HFFc6 (cell line): ENCODE data around the gene OR8B12. TPM values are rescaled to one million over a fixed set of nuclear protein-coding genes. Genes with fewer than 3 reads are reported as not detected.

Source experiments
- DNase-seq: peaks from one replicate; pipeline ENCODE4 v3.0.0-alpha.2; 2018
- H3K27ac Mint-ChIP-seq: 2 replicates; pipeline ENCODE4 v1.8.0; 2020; ENCODE audit warnings: mild to moderate bottlenecking, mixed read lengths
- H3K27me3 Mint-ChIP-seq: 2 replicates; pipeline ENCODE4 v1.8.0; 2021; ENCODE audit warnings: mild to moderate bottlenecking, moderate library complexity, mixed read lengths; ENCODE audit not compliant: insufficient read depth
- H3K36me3 Mint-ChIP-seq: 2 replicates; pipeline ENCODE4 v1.8.0; 2021; ENCODE audit warnings: low read depth, mixed read lengths
- H3K4me1 Mint-ChIP-seq: 2 replicates; pipeline ENCODE4 v1.8.0; 2020; ENCODE audit warnings: low read depth, mixed read lengths
- H3K4me3 Mint-ChIP-seq: 2 replicates; pipeline ENCODE4 v1.8.0; 2020; ENCODE audit warnings: mild to moderate bottlenecking, moderate library complexity, mixed read lengths
- H3K9me3 Mint-ChIP-seq: 2 replicates; pipeline ENCODE4 v1.8.0; 2020; ENCODE audit warnings: mild to moderate bottlenecking, mixed read lengths
- total RNA-seq, 6 experiments: library from RNA; stranded (reverse); fragmentation: NEBNext Ultra II Directional; extraction: Animal tissue kit (Norgen Biotek cat#: 25700); gene quantifications; 2 replicates in 1 of 6; 3 replicates in 5 of 6; pipeline ENCODE4 v1.2.3, GENCODE V29; 2021
- TF ChIP-seq, protein P1 (sequence below): fragments of 200-600 bp; sonication (generic); IDR thresholded peaks from 2 replicates; pipeline ENCODE4 v1.5.0; 2021; ENCODE audit warnings: antibody characterized with exemption, mild to moderate bottlenecking

Gene OR8B12
- total RNA-seq, 6 experiments from 2014 or later = not detected

DNA sequence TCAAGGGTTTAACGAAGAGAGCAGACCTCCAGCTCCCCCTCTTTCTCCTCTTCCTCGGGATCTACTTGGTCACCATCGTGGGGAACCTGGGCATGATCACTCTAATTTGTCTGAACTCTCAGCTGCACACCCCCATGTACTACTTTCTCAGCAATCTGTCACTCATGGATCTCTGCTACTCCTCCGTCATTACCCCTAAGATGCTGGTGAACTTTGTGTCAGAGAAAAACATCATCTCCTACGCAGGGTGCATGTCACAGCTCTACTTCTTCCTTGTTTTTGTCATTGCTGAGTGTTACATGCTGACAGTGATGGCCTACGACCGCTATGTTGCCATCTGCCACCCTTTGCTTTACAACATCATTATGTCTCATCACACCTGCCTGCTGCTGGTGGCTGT is 26.7 kb upstream of the OR8B12 start:
- no peak overlapping the region for H3K4me3 Mint-ChIP-seq
- no peaks in the 10 kb centered on the region for H3K9me3 Mint-ChIP-seq
- H3K4me1 Mint-ChIP-seq = no peaks in the 10 kb centered on the region
- peaks cover 2% of the 10 kb centered on the region; the same call in 1 of the 2 replicates for H3K27me3 Mint-ChIP-seq
- H3K27ac Mint-ChIP-seq = no peak overlapping the region
- DNase-seq = no peak
- TF ChIP-seq, protein P1, sequence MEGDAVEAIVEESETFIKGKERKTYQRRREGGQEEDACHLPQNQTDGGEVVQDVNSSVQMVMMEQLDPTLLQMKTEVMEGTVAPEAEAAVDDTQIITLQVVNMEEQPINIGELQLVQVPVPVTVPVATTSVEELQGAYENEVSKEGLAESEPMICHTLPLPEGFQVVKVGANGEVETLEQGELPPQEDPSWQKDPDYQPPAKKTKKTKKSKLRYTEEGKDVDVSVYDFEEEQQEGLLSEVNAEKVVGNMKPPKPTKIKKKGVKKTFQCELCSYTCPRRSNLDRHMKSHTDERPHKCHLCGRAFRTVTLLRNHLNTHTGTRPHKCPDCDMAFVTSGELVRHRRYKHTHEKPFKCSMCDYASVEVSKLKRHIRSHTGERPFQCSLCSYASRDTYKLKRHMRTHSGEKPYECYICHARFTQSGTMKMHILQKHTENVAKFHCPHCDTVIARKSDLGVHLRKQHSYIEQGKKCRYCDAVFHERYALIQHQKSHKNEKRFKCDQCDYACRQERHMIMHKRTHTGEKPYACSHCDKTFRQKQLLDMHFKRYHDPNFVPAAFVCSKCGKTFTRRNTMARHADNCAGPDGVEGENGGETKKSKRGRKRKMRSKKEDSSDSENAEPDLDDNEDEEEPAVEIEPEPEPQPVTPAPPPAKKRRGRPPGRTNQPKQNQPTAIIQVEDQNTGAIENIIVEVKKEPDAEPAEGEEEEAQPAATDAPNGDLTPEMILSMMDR = no peak
- no peaks in the 10 kb centered on the region for H3K36me3 Mint-ChIP-seq

DNA sequence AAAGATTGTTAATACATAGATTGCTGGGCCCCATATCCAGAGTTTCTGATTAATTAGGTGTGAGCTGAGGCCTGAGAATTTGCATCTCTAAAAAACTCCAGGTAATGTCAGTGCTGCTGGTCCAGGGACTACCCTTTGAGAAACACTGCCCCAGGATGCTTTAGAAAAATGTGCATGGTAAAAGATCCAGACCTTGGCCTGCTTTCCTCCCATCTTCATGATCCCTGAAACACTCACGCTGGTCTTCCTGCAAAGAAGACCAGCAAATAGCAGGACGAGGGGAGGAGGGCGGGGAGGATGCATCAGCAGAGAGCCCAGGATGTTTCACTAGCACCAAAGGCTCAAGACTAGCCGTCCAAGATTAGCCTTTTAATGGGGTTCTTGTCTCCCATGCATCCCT is 26.2 kb upstream of the OR8B12 start, which contains the start of gene OR8A1:
Gene OR8A1, plus strand, starts transcription at position 301 of the 400 bp plus-strand sequence. CDS start 123 bp downstream, outside the sequence.
- Mint-ChIP-seq H3K36me3 (no peaks in the 10 kb centered on the region), H3K9me3 (no peaks in the 10 kb centered on the region), H3K4me1 (no peaks in the 10 kb centered on the region)

DNA sequence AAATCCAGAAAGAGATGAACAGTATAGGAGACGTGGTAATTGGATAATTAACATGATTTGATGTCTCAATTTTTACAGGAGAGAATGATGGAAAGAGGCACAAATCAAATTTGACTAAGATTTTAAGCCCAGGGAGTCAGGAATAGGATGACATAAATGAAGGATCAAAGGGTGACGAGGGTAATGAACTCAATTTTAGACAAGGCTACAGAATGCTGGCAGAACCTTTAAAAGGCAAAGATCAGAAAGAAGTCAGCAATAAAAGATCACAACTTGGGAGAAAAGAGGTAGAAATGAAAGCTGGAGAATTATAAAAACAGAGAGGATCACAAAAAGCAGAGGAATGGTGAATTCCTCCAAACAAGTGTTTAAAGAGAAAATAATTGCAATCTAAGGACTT is 13.4 kb upstream of the OR8B12 start:
- DNase-seq = no peak
- no peak overlapping the region for H3K4me3 Mint-ChIP-seq
- H3K27me3 Mint-ChIP-seq = no peaks in the 10 kb centered on the region; the same call in 1 of the 2 replicates
- H3K4me1 Mint-ChIP-seq = no peaks in the 10 kb centered on the region
- TF ChIP-seq, protein P1 = no peak
- no peak overlapping the region for H3K27ac Mint-ChIP-seq
- H3K9me3 Mint-ChIP-seq = 0 out of 2 replicates have a peak, but pooled peaks cover 4% of the 10 kb centered on the region
- H3K36me3 Mint-ChIP-seq = no peaks in the 10 kb centered on the region

More for the DNA sequence above, 26.2 kb upstream of the OR8B12 start, which contains the start of gene OR8A1:
- TF ChIP-seq, protein P1 = no peak
- no peak within 1 kb of the TSS for H3K27ac Mint-ChIP-seq
- no peak within 1 kb of the TSS for H3K4me3 Mint-ChIP-seq
- no peak for DNase-seq
- peaks cover 2% of the 10 kb centered on the region; the same call in 1 of the 2 replicates for H3K27me3 Mint-ChIP-seq

DNA sequence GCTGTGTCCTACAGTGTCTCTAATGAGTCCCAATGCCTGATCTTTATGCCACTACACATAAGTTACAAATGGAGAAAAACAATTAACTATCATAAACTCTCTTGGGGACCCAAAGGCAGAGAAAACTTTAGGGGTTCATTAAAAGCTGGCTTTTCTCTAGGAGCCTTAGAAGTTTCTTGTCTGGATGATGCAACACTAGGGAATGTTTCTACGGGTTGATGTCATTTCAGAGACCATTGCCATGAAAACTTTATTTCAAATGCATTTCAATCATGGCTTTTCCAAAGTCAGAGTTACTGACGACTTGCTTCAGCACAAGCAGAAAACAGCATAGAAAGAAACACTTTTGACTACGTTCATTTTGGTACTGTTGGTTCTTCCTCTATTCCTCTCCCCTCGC is 8.5 kb upstream of the OR8B12 start:
- H3K9me3 Mint-ChIP-seq = 0 out of 2 replicates have a peak, but pooled peaks cover 4% of the 10 kb centered on the region
- no peaks in the 10 kb centered on the region for H3K4me1 Mint-ChIP-seq
- TF ChIP-seq, protein P1 = no peak
- H3K4me3 Mint-ChIP-seq = no peak overlapping the region
- H3K27ac Mint-ChIP-seq = no peak overlapping the region
- no peaks in the 10 kb centered on the region for H3K36me3 Mint-ChIP-seq
- no peak for DNase-seq
- H3K27me3 Mint-ChIP-seq = no peaks in the 10 kb centered on the region

DNA sequence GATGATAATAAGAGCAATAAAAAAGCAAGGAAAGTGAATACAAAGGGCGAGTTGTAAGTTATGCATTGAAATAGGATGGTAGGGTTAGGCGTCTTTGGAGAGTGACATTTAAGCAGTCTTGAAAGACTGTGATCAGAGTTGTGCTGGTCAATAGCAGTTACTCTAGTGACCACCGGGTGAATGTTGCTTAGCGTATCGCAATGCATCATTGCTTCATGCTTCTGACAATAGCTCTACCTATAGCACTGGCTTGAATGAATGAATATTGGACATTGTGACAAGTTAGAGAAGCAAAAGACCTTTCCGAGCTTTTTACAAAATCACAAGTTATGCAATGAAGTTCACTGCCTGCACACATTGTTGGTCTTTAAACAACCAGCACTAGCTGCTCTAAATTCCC is 7.7 kb upstream of the OR8B12 start:
- Mint-ChIP-seq H3K4me1 (no peaks in the 10 kb centered on the region), H3K9me3 (0 out of 2 replicates have a peak, but pooled peaks cover 4% of the 10 kb centered on the region), H3K4me3 (no peak overlapping the region), H3K27ac (no peak overlapping the region), H3K27me3 (no peaks in the 10 kb centered on the region), H3K36me3 (no peaks in the 10 kb centered on the region)
- DNase-seq = no peak
- TF ChIP-seq, protein P1 = no peak
